DND-41 (cell line): Measurements from ENCODE around the gene RGS7BP.

Experiments
- ATAC-seq: fragments of 200-7000 bp; cut with Tn5 transposase; 3 replicates; pipeline ENCODE4 v1.9.1; 2021; ENCODE audit warnings: low read depth; ENCODE audit not compliant: insufficient read depth
- DNase-seq: peaks from one replicate; pipeline ENCODE4 v3.0.0-alpha.2; 2020
- H2AFZ ChIP-seq: 2 replicates; pipeline ENCODE4 v1.6.0; 2012; ENCODE audit warnings: low read depth, low read length
- H3K27ac ChIP-seq: 2 replicates; pipeline ENCODE4 v1.5.1; 2012; ENCODE audit warnings: low read length, inconsistent platforms
- H3K27me3 ChIP-seq: fragments of 200-600 bp; sonication (generic); 2 replicates; pipeline ENCODE4 v1.6.0; 2012; ENCODE audit warnings: low read length, mild to moderate bottlenecking, inconsistent platforms; ENCODE audit not compliant: insufficient read depth, poor library complexity
- H3K36me3 ChIP-seq: 2 replicates; pipeline ENCODE4 v1.5.1; 2012; ENCODE audit warnings: low read length, inconsistent platforms; ENCODE audit not compliant: insufficient read depth
- H3K4me1 ChIP-seq: 2 replicates; pipeline ENCODE4 v1.5.1; 2012; ENCODE audit warnings: mild to moderate bottlenecking, low read length; ENCODE audit not compliant: insufficient read depth
- H3K4me2 ChIP-seq: 2 replicates; pipeline ENCODE4 v1.6.0; 2012; ENCODE audit warnings: mild to moderate bottlenecking, moderate library complexity, low read length, inconsistent platforms; ENCODE audit not compliant: insufficient read depth
- H3K4me3 ChIP-seq, 2 experiments: fragments of 200-600 bp in 1 of 2; shearing (Covaris generic) in 1 of 2; 2 replicates each; pipeline ENCODE4 v1.5.1; 2012 to 2016; ENCODE audit warnings: inconsistent platforms in 2 of 2, low read length in 2 of 2, mild to moderate bottlenecking in 2 of 2, low read depth in 1 of 2, moderate library complexity in 1 of 2
- H3K79me2 ChIP-seq: 2 replicates; pipeline ENCODE4 v1.6.0; 2012; ENCODE audit warnings: low read length, inconsistent platforms; ENCODE audit not compliant: insufficient read depth
- H3K9ac ChIP-seq: 2 replicates; pipeline ENCODE4 v1.6.0; 2012; ENCODE audit warnings: low read depth, mild to moderate bottlenecking, inconsistent platforms, low read length, moderate library complexity
- H3K9me3 ChIP-seq: 2 replicates; pipeline ENCODE4 v1.5.1; 2012; ENCODE audit warnings: low read length, moderate library complexity, mild to moderate bottlenecking, inconsistent platforms; ENCODE audit not compliant: insufficient read depth, severe bottlenecking
- H4K20me1 ChIP-seq: 2 replicates; pipeline ENCODE4 v1.6.0; 2012; ENCODE audit warnings: low read length; ENCODE audit not compliant: insufficient read depth
- CTCF ChIP-seq: IDR thresholded peaks from 2 replicates; pipeline ENCODE4 v1.5.1; 2012; ENCODE audit warnings: borderline replicate concordance, low read length, moderate library complexity, mild to moderate bottlenecking; ENCODE audit not compliant: poor library complexity, severe bottlenecking; ENCODE audit errors: extremely low read depth
- EZH2 ChIP-seq: IDR thresholded peaks from 3 replicates; pipeline ENCODE4 v1.6.1; 2012; ENCODE audit warnings: borderline replicate concordance, low read depth, mild to moderate bottlenecking, moderate library complexity, low read length, inconsistent platforms; ENCODE audit not compliant: severe bottlenecking

Gene RGS7BP

GRCh38 chr5:64497386-64497785, 8.4 kb upstream of the RGS7BP start:
- Histone ChIP-seq H2AFZ (no peak overlapping the region), H3K27me3 (no peaks in the 10 kb centered on the region), H4K20me1 (no peaks in the 10 kb centered on the region), H3K79me2 (no peaks in the 10 kb centered on the region), H3K4me2 (no peak overlapping the region), H3K9ac (no peak overlapping the region), H3K27ac (no peak overlapping the region), H3K36me3 (no peaks in the 10 kb centered on the region), H3K4me3 (no peak overlapping the region), H3K4me1 (no peaks in the 10 kb centered on the region), H3K9me3 (no peaks in the 10 kb centered on the region)
- DNase-seq (no peak), ATAC-seq (no peak)
- no peak for TF ChIP-seq EZH2
- no peak for TF ChIP-seq CTCF

GRCh38 chr5:64502196-64502595, 3.6 kb upstream of the RGS7BP start:
- no peak for DNase-seq
- Histone ChIP-seq H3K79me2 (no peaks in the 10 kb centered on the region), H3K4me1 (no peaks in the 10 kb centered on the region), H4K20me1 (no peaks in the 10 kb centered on the region), H3K4me3 (no peak overlapping the region), H3K27me3 (no peaks in the 10 kb centered on the region), H3K27ac (no peak overlapping the region), H2AFZ (no peak overlapping the region), H3K9me3 (no peaks in the 10 kb centered on the region), H3K9ac (no peak overlapping the region), H3K36me3 (no peaks in the 10 kb centered on the region), H3K4me2 (no peak overlapping the region)
- TF ChIP-seq CTCF, result no peak
- TF ChIP-seq EZH2, result no peak
- ATAC-seq, result no peak

- Histone ChIP-seq H3K79me2 (no peaks in the 10 kb centered on the region), H3K9me3 (no peaks in the 10 kb centered on the region), H3K4me3 (no peak overlapping the region), H3K27me3 (peaks cover 4% of the 10 kb centered on the region), H3K9ac (no peak overlapping the region), H2AFZ (no peak overlapping the region), H3K4me1 (no peaks in the 10 kb centered on the region), H3K4me2 (no peak overlapping the region), H3K27ac (no peak overlapping the region), H3K36me3 (no peaks in the 10 kb centered on the region), H4K20me1 (no peaks in the 10 kb centered on the region)
- no peak for ATAC-seq
- no peak for DNase-seq
- TF ChIP-seq EZH2, result no peak
- no peak for TF ChIP-seq CTCF
These were observed 900 bp downstream of the RGS7BP start for GRCh38 chr5:64506567-64507263.

- TF ChIP-seq CTCF (no peak), EZH2 (no peak)
- no peak overlapping the region for H3K27ac ChIP-seq
- ATAC-seq (no peak), DNase-seq (no peak)
- H3K27me3 ChIP-seq, result peaks cover 4% of the 10 kb centered on the region
- no peaks in the 10 kb centered on the region for H4K20me1 ChIP-seq
- H3K4me2 ChIP-seq, result no peak overlapping the region
- H3K9me3 ChIP-seq, result no peaks in the 10 kb centered on the region
- H2AFZ ChIP-seq, result no peak overlapping the region
- no peak overlapping the region for H3K9ac ChIP-seq
- H3K36me3 ChIP-seq, result no peaks in the 10 kb centered on the region
- H3K4me1 ChIP-seq, result no peaks in the 10 kb centered on the region
- no peaks in the 10 kb centered on the region for H3K79me2 ChIP-seq
- H3K4me3 ChIP-seq, result no peak overlapping the region
These were observed 1.4 kb downstream of the RGS7BP start for GRCh38 chr5:64507264-64507605.
